GM18867 (cell line): ENCODE results near the gene COL6A3.
"Not testable (repeated sequence)": the region's sequence is repeated elsewhere in the genome, so short reads cannot be mapped to it uniquely, and the experiment has no call there.

Source experiments
- ATAC-seq: cut with Tn5 transposase; IDR thresholded peaks from one replicate; pipeline ENCODE4 v1.9.1; 2021; ENCODE audit warnings: mild to moderate bottlenecking, moderate library complexity; ENCODE audit not compliant: unreplicated experiment

Gene COL6A3

GRCh38 chr2:237422309-237422708 lies 8.3 kb upstream of the COL6A3 start:
- ATAC-seq, result no peak

GRCh38 chr2:237421542-237422116 lies 7.7 kb upstream of the COL6A3 start:
- ATAC-seq, result no peak

GRCh38 chr2:237418300-237418699 lies 4.3 kb upstream of the COL6A3 start:
- no peak for ATAC-seq

- no peak for ATAC-seq
Observed at GRCh38 chr2:237412988-237413776, 782 bp downstream of the COL6A3 start.

GRCh38 chr2:237412646-237412987 lies 1.3 kb downstream of the COL6A3 start:
- no peak for ATAC-seq

- no peak for ATAC-seq
Observed at GRCh38 chr2:237411683-237412423, 2.1 kb downstream of the COL6A3 start.

GRCh38 chr2:237411092-237411601 lies 2.8 kb downstream of the COL6A3 start:
- ATAC-seq, result no peak

GRCh38 chr2:237409263-237409662 lies 4.7 kb downstream of the COL6A3 start:
- not testable (repeated sequence) for ATAC-seq

GRCh38 chr2:237408335-237409000 lies 5.5 kb downstream of the COL6A3 start:
- no peak for ATAC-seq

- ATAC-seq, result no peak
Observed at GRCh38 chr2:237407700-237408099, 6.3 kb downstream of the COL6A3 start.

GRCh38 chr2:237406371-237406895 lies 7.5 kb downstream of the COL6A3 start:
- no peak for ATAC-seq

- no peak for ATAC-seq
Observed at GRCh38 chr2:237405605-237406004, 8.4 kb downstream of the COL6A3 start.

- no peak for ATAC-seq
Observed at GRCh38 chr2:237405006-237405559, 8.9 kb downstream of the COL6A3 start.

GRCh38 chr2:237404413-237404812 lies 9.6 kb downstream of the COL6A3 start:
- ATAC-seq, result no peak

GRCh38 chr2:237403024-237403882 lies 10.7 kb downstream of the COL6A3 start:
- no peak for ATAC-seq

GRCh38 chr2:237400199-237400598 lies 13.8 kb downstream of the COL6A3 start:
- no peak for ATAC-seq

GRCh38 chr2:237397072-237397471 lies 16.9 kb downstream of the COL6A3 start:
- no peak for ATAC-seq

GRCh38 chr2:237393523-237393922 lies 20.4 kb downstream of the COL6A3 start:
- ATAC-seq, result no peak

GRCh38 chr2:237392186-237392585 lies 21.8 kb downstream of the COL6A3 start:
- ATAC-seq, result no peak

GRCh38 chr2:237391140-237391539 lies 22.8 kb downstream of the COL6A3 start:
- no peak for ATAC-seq
